H1 (cell line): ENCODE data around the gene STARD4. TPM values are rescaled to one million over a fixed set of nuclear protein-coding genes. Genes with fewer than 3 reads are reported as not detected.

Experiments
- CTBP2 ChIP-seq: IDR thresholded peaks from 2 replicates; pipeline ENCODE4 v1.7.0; 2011; ENCODE audit warnings: borderline replicate concordance, mild to moderate bottlenecking, moderate library complexity, mixed read lengths, low read length; ENCODE audit not compliant: insufficient read depth, insufficient read length
- RBBP5 ChIP-seq: IDR thresholded peaks from 2 replicates; pipeline ENCODE4 v1.7.1; 2012; ENCODE audit warnings: low read depth, mild to moderate bottlenecking, inconsistent platforms, low read length, moderate library complexity, borderline replicate concordance
- SIX5 ChIP-seq: IDR thresholded peaks from 2 replicates; pipeline ENCODE4 v1.6.1; 2011; ENCODE audit warnings: mild to moderate bottlenecking, low read depth, low read length
- TBP ChIP-seq: IDR thresholded peaks from 2 replicates; pipeline ENCODE4 v1.6.1; 2011; ENCODE audit warnings: low read depth, low read length, improper control_type of control experiment
- TEAD4 ChIP-seq: IDR thresholded peaks from 2 replicates; pipeline ENCODE4 v1.6.1; 2012; ENCODE audit warnings: low read depth, low read length, inconsistent platforms, mixed read lengths
- polyA plus RNA-seq, 7 experiments: library from polyadenylated mRNA; depleted of rRNA in 3 of 7; stranded (reverse) in 5 of 7; unstranded in 2 of 7; fragments of >200 nt in 5 of 7; fragments of 200-250 nt in 2 of 7; gene quantifications; 1 replicate in 5 of 7; 2 replicates in 1 of 7; 4 replicates in 1 of 7; pipeline versions ENCODE4 v1.2.1 to v1.2.3, GENCODE V29; 2011 to 2013; ENCODE audit warnings: missing spikeins in 2 of 7, mixed read lengths in 2 of 7
- total RNA-seq: library from RNA; stranded (reverse); fragmentation: NEBNext Ultra II Directional; extraction: Animal tissue kit (Norgen Biotek cat#: 25700); gene quantifications from 2 replicates; pipeline ENCODE4 v1.2.1, GENCODE V29; 2021
- TF ChIP-seq, protein P1 (sequence below): fragments of 300-600 bp; sonication (generic); IDR thresholded peaks from 2 replicates; pipeline ENCODE4 v1.7.1; 2012; ENCODE audit warnings: low read length, moderate library complexity, mild to moderate bottlenecking, inconsistent platforms; ENCODE audit not compliant: insufficient replicate concordance

STARD4 gene
- total and polyA plus RNA-seq, 2 of the 8 experiments (the other 6 are each of a cell fraction or from before 2014, with no cell fraction given), result 10.8 to 47.9 TPM

DNA sequence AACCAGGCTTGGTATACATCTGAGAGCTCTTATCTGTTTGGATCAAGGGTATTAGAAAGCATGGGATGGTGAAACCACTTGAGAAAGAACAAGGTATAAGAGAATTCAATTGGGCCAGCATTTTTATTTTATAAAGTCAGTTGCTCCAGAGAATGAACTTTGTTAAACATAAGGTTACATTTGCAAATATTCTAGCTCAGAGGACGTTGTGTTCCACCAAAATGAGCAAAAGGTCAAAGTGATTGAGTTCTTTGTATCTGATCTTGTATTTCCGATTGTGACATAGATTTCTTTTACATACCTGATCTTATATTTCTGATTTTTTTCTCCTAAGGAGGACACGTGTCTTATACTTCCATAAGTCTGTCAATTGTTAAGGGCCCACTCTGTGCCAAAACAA, 8.6 kb upstream of the STARD4 start (continued):
- TF ChIP-seq, protein P1, sequence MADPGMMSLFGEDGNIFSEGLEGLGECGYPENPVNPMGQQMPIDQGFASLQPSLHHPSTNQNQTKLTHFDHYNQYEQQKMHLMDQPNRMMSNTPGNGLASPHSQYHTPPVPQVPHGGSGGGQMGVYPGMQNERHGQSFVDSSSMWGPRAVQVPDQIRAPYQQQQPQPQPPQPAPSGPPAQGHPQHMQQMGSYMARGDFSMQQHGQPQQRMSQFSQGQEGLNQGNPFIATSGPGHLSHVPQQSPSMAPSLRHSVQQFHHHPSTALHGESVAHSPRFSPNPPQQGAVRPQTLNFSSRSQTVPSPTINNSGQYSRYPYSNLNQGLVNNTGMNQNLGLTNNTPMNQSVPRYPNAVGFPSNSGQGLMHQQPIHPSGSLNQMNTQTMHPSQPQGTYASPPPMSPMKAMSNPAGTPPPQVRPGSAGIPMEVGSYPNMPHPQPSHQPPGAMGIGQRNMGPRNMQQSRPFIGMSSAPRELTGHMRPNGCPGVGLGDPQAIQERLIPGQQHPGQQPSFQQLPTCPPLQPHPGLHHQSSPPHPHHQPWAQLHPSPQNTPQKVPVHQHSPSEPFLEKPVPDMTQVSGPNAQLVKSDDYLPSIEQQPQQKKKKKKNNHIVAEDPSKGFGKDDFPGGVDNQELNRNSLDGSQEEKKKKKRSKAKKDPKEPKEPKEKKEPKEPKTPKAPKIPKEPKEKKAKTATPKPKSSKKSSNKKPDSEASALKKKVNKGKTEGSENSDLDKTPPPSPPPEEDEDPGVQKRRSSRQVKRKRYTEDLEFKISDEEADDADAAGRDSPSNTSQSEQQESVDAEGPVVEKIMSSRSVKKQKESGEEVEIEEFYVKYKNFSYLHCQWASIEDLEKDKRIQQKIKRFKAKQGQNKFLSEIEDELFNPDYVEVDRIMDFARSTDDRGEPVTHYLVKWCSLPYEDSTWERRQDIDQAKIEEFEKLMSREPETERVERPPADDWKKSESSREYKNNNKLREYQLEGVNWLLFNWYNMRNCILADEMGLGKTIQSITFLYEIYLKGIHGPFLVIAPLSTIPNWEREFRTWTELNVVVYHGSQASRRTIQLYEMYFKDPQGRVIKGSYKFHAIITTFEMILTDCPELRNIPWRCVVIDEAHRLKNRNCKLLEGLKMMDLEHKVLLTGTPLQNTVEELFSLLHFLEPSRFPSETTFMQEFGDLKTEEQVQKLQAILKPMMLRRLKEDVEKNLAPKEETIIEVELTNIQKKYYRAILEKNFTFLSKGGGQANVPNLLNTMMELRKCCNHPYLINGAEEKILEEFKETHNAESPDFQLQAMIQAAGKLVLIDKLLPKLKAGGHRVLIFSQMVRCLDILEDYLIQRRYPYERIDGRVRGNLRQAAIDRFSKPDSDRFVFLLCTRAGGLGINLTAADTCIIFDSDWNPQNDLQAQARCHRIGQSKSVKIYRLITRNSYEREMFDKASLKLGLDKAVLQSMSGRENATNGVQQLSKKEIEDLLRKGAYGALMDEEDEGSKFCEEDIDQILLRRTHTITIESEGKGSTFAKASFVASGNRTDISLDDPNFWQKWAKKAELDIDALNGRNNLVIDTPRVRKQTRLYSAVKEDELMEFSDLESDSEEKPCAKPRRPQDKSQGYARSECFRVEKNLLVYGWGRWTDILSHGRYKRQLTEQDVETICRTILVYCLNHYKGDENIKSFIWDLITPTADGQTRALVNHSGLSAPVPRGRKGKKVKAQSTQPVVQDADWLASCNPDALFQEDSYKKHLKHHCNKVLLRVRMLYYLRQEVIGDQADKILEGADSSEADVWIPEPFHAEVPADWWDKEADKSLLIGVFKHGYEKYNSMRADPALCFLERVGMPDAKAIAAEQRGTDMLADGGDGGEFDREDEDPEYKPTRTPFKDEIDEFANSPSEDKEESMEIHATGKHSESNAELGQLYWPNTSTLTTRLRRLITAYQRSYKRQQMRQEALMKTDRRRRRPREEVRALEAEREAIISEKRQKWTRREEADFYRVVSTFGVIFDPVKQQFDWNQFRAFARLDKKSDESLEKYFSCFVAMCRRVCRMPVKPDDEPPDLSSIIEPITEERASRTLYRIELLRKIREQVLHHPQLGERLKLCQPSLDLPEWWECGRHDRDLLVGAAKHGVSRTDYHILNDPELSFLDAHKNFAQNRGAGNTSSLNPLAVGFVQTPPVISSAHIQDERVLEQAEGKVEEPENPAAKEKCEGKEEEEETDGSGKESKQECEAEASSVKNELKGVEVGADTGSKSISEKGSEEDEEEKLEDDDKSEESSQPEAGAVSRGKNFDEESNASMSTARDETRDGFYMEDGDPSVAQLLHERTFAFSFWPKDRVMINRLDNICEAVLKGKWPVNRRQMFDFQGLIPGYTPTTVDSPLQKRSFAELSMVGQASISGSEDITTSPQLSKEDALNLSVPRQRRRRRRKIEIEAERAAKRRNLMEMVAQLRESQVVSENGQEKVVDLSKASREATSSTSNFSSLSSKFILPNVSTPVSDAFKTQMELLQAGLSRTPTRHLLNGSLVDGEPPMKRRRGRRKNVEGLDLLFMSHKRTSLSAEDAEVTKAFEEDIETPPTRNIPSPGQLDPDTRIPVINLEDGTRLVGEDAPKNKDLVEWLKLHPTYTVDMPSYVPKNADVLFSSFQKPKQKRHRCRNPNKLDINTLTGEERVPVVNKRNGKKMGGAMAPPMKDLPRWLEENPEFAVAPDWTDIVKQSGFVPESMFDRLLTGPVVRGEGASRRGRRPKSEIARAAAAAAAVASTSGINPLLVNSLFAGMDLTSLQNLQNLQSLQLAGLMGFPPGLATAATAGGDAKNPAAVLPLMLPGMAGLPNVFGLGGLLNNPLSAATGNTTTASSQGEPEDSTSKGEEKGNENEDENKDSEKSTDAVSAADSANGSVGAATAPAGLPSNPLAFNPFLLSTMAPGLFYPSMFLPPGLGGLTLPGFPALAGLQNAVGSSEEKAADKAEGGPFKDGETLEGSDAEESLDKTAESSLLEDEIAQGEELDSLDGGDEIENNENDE, result no peak
- TF ChIP-seq TBP, result no peak
- no peak for TF ChIP-seq TEAD4
- no peak for TF ChIP-seq CTBP2
- no peak for TF ChIP-seq RBBP5
- TF ChIP-seq SIX5, result no peak
